Stimulated activated CD8-positive, alpha-beta memory T cell treated with anti-CD3 and anti-CD28 coated beads, Interleukin-15, amount 100 ng/mL, for 48 hours (primary cell): ENCODE data around the gene C12orf76.
"Not testable (repeated sequence)": the region's sequence is repeated elsewhere in the genome, so short reads cannot be mapped to it uniquely, and the experiment has no call there.

ENCODE experiments used
- DNase-seq, 2 donors: peaks; one replicate each; pipeline ENCODE4 v3.0.0-alpha.2; 2020; ENCODE audit warnings: low read depth in 2 of 2

C12orf76 gene

GRCh38 chr12:110065540-110065939, 17.2 kb upstream of the C12orf76 start:
- no peak for DNase-seq

GRCh38 chr12:110062241-110062640, 13.9 kb upstream of the C12orf76 start:
- no peak for DNase-seq

GRCh38 chr12:110059651-110060000, 11.3 kb upstream of the C12orf76 start:
- DNase-seq = no peak

- no peak for DNase-seq
Observed at GRCh38 chr12:110058875-110059615, 10.7 kb upstream of the C12orf76 start.

- not testable (repeated sequence) for DNase-seq
Observed at GRCh38 chr12:110056643-110057042, 8.3 kb upstream of the C12orf76 start.

GRCh38 chr12:110055375-110056352, 7.3 kb upstream of the C12orf76 start:
- DNase-seq = not testable (repeated sequence)

- DNase-seq = no peak
Observed at GRCh38 chr12:110050927-110051326, 2.6 kb upstream of the C12orf76 start.

- not testable (repeated sequence) for DNase-seq
Observed at GRCh38 chr12:110049666-110050065, 1.3 kb upstream of the C12orf76 start.

GRCh38 chr12:110049034-110049433, 712 bp upstream of the C12orf76 start:
- DNase-seq = not testable (repeated sequence)

GRCh38 chr12:110047297-110047940, 903 bp downstream of the C12orf76 start:
- no peak for DNase-seq

GRCh38 chr12:110046451-110047187, 1.7 kb downstream of the C12orf76 start:
- DNase-seq = no peak

GRCh38 chr12:110042264-110042663, 6.1 kb downstream of the C12orf76 start:
- no peak for DNase-seq

- no peak for DNase-seq
Observed at GRCh38 chr12:110039085-110039807, 9.1 kb downstream of the C12orf76 start.

GRCh38 chr12:110038741-110039084, 9.6 kb downstream of the C12orf76 start:
- no peak for DNase-seq

- no peak for DNase-seq
Observed at GRCh38 chr12:110037315-110037714, 11.0 kb downstream of the C12orf76 start.

GRCh38 chr12:110035534-110036104, 12.7 kb downstream of the C12orf76 start:
- no peak for DNase-seq

- no peak for DNase-seq
Observed at GRCh38 chr12:110033888-110034287, 14.4 kb downstream of the C12orf76 start.

GRCh38 chr12:110029290-110029815, 19.0 kb downstream of the C12orf76 start:
- no peak for DNase-seq

GRCh38 chr12:110028323-110028722, 20.0 kb downstream of the C12orf76 start:
- DNase-seq = no peak

GRCh38 chr12:110024051-110024450, 24.3 kb downstream of the C12orf76 start:
- DNase-seq = no peak
